ENCODE data around the gene ANKRD49.

The ANKRD49 gene

DNA sequence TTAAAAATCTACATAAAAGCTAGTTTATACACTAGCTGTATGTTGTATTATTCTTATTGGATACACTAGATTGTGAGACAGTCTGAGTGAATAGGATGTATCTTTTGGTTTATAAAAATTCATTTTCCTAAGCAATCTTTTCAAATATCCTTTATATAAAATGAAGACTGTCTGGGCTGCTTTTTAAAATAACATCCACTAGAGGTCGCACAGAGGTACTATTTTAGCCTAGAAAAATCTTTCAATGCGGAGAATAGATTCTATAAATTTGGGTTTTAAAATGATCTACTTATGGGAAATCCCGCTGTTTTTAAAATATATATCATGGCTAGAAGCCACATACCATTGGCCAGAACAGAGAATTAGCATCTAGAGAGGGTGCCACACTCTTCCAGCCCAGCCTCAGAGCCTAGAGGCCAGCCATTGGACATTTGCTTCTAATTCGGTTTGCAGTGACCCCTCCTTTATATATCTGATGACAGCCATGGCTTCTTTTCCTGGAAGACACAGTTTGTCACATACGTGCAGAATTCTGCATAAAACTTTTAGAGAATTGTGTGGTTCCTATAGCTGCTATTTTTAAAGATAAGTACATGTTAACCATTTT, 25.8 kb downstream of the ANKRD49 start:
- H3K4me3 ChIP-seq (ENCODE audit: low read depth, low read length), result no peak overlapping the region
- TF ChIP-seq, protein P1, sequence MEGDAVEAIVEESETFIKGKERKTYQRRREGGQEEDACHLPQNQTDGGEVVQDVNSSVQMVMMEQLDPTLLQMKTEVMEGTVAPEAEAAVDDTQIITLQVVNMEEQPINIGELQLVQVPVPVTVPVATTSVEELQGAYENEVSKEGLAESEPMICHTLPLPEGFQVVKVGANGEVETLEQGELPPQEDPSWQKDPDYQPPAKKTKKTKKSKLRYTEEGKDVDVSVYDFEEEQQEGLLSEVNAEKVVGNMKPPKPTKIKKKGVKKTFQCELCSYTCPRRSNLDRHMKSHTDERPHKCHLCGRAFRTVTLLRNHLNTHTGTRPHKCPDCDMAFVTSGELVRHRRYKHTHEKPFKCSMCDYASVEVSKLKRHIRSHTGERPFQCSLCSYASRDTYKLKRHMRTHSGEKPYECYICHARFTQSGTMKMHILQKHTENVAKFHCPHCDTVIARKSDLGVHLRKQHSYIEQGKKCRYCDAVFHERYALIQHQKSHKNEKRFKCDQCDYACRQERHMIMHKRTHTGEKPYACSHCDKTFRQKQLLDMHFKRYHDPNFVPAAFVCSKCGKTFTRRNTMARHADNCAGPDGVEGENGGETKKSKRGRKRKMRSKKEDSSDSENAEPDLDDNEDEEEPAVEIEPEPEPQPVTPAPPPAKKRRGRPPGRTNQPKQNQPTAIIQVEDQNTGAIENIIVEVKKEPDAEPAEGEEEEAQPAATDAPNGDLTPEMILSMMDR (IDR thresholded peaks at IDR 0.05; ENCODE audit: borderline replicate concordance, insufficient read depth, low read depth, low read length), result peak; percentile 17; the same call in 1 of the 2 replicates

DNA sequence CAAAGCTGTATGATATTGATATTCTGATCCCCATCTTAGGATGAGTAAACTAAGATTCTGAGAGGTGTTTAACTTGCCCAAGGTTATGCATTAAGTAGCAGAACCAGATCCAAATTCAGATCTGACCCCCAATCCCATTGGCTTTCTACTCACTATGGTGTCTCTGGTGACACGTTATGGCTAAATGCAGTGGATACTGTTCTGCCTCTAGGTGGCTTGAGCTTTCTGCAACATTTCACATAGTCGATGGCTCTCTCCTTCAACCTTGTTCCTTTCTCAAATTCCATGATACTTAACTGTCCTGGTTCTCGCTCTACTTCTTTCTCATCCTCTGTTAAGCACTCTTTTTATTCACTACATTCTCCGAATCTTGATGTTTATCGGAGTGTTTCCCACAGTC, 27.9 kb downstream of the ANKRD49 start:
- TF ChIP-seq, protein P1 (IDR thresholded peaks at IDR 0.05; ENCODE audit: borderline replicate concordance, insufficient read depth, low read depth, low read length), result peak; percentile 58
- no peak overlapping the region for H3K4me3 ChIP-seq (ENCODE audit: low read depth, low read length)

DNA sequence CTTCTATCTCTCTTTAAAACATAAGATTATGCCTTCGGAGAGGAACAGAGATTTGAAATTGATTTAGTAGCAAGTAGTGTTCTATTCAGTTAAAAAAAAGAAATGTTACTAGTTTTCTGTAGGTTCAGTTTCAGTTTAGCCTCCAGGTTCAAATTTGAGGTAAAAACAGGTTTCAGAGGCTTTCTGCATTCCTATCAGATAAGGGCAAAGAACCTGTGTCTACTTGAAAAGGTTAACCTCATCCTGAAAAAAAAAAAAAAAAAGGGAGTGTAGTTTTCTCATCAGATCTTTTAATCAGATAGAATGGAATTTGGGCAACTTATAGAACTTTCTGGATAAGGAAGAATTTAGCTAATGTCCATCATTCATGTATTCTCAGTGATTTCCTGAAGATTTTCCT, 30.6 kb downstream of the ANKRD49 start:
- TF ChIP-seq, protein P1 (IDR thresholded peaks at IDR 0.05; ENCODE audit: borderline replicate concordance, insufficient read depth, low read depth, low read length), result no peak
- H3K4me3 ChIP-seq (ENCODE audit: low read depth, low read length), result no peak overlapping the region

DNA sequence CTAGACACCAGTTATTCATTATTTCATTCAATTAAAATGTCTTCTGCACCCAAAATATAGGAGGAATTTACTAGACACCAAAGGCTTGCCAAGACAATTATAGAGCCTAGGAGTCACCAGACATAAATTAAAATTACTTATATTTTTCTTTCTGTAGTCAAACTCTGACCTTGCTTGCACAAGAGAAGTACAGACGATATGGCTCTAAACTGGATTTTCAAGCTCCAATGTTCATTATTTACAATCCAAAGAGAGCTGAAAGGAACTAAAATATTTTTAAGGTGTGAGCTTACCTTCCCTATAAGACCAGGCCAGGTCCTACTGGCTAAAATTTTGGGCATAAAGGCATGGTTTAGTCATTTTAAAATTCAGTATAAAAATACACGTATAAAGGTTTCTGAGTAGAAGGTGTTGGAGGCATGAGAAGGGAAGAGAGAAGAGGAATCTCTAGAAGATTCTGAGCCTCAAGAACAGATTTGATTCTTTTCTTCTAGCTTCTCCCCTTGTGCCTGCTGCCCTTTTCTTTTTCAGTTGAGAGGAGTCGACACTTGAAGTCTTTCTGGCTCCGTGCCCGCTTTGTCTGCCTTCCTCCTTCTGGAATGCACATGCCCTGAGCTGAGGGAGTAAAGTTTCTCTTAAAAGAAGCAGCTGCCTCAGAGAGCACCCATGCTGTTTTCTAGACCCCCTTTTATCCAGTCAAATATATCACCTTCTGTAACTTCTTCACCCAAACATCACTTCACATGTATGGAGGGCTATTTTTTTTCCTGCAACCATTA, 32.0 kb downstream of the ANKRD49 start:
- H3K4me3 ChIP-seq (ENCODE audit: low read depth, low read length), result no peak overlapping the region
- TF ChIP-seq, protein P1 (IDR thresholded peaks at IDR 0.05; ENCODE audit: borderline replicate concordance, insufficient read depth, low read depth, low read length), result no peak

DNA sequence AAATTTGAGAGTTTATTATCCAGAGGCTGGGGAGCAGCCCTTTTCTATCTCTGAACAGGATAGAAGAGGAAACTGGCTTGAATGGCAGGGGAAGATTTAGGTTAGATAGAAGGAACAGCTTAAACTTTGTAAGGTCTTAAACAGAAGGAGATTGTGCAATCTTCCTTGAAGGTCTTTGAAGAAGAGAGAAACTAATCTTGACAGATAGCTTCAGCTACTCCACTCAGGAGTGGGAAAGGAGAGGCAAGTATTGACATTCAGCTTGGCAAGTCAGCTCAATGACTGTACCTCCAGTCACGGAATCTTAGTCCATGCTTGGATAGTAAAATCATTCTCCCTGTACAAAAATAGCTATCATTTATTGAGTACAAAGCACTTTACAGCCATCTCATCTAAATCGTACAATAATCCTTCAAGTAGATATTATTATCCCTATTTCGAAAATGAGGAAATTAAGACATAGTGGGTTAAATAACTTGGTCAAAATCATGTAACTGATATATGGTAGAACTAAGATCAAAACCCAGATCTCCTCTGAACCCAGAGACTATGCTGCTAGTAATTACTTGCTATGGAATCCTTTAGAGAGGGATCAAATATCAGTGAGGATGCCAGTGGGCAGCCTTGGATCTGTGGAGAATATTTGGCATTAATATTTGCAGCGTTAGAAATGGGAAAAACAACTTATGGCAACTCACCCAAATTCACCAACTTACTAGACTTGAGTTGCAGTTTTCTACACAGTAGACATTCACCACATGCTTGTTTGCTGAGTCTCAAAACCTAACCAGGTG, 33.1 kb downstream of the ANKRD49 start:
- TF ChIP-seq, protein P1 (IDR thresholded peaks at IDR 0.05; ENCODE audit: borderline replicate concordance, insufficient read depth, low read depth, low read length), result no peak
- H3K4me3 ChIP-seq (ENCODE audit: low read depth, low read length), result no peak overlapping the region

DNA sequence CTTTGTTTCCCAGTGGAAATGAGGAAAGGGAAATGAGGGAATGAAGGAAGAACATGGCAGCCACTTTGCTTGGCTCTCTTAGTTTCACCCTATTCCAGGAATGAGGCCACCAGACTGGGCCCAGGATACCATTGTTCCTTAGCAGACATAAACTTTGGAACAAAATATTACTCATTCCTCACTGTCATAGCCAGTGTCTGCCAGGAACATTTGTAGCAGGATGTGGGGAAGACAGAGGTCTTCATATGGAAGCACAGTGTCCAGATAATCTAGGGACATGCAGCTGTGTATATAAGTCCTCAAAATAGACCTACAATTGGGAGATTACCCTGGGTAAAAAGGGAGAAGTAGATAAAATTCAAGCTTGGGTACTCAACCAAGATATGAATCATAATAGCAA, 34.8 kb downstream of the ANKRD49 start:
- no peak overlapping the region for H3K4me3 ChIP-seq (ENCODE audit: low read depth, low read length)
- TF ChIP-seq, protein P1 (IDR thresholded peaks at IDR 0.05; ENCODE audit: borderline replicate concordance, insufficient read depth, low read depth, low read length), result no peak
